Kidney glomerular epithelial cell (primary cell): Measurements from ENCODE around the gene PGA5.

Experiments used
- DNase-seq: peaks from one replicate; lab custom pipeline; 2025; lab: John Stamatoyannopoulos, UW

The PGA5 gene

GRCh38 chr11:61267437-61267841 is 26.5 kb downstream of the PGA5 start:
- no peak for DNase-seq

GRCh38 chr11:61268588-61269250 is 27.7 kb downstream of the PGA5 start:
- DNase-seq = no peak

GRCh38 chr11:61270354-61271076 is 29.5 kb downstream of the PGA5 start:
- peak; percentile 3 for DNase-seq

- no peak for DNase-seq
Observed at GRCh38 chr11:61272731-61273130, 31.8 kb downstream of the PGA5 start.

GRCh38 chr11:61273178-61274078 is 32.5 kb downstream of the PGA5 start:
- no peak for DNase-seq

- DNase-seq = no peak
Observed at GRCh38 chr11:61274084-61274483, 33.1 kb downstream of the PGA5 start.

- DNase-seq = no peak
Observed at GRCh38 chr11:61275191-61275590, 34.2 kb downstream of the PGA5 start.

GRCh38 chr11:61277186-61278000 is 36.4 kb downstream of the PGA5 start:
- no peak for DNase-seq

- DNase-seq = no peak
Observed at GRCh38 chr11:61278001-61278470, 37.1 kb downstream of the PGA5 start.

GRCh38 chr11:61279934-61280659 is 39.1 kb downstream of the PGA5 start:
- DNase-seq = no peak

GRCh38 chr11:61280883-61281580 is 40.1 kb downstream of the PGA5 start:
- DNase-seq = no peak

GRCh38 chr11:61281581-61282250 is 40.7 kb downstream of the PGA5 start:
- DNase-seq = no peak

- no peak for DNase-seq
Observed at GRCh38 chr11:61283613-61284012, 42.6 kb downstream of the PGA5 start.

GRCh38 chr11:61287338-61287977 is 46.5 kb downstream of the PGA5 start:
- no peak for DNase-seq

GRCh38 chr11:61290905-61291690 is 50.1 kb downstream of the PGA5 start:
- no peak for DNase-seq

GRCh38 chr11:61292356-61292755 is 51.4 kb downstream of the PGA5 start:
- no peak for DNase-seq

GRCh38 chr11:61293867-61294716 is 53.1 kb downstream of the PGA5 start:
- DNase-seq = no peak
